Measurements from ENCODE around the gene HES7.

Gene HES7

GRCh38 chr17:8155231-8155995 lies 31.5 kb upstream of the HES7 start:
- no peak for DNase-seq (ENCODE audit: low spot score)

GRCh38 chr17:8154608-8155155 lies 30.8 kb upstream of the HES7 start:
- no peak for DNase-seq (ENCODE audit: low spot score)

- DNase-seq (ENCODE audit: low spot score), result peak; percentile 99
These were observed 30.2 kb upstream of the HES7 start for GRCh38 chr17:8153957-8154607.

GRCh38 chr17:8153525-8153956 lies 29.6 kb upstream of the HES7 start:
- DNase-seq (ENCODE audit: low spot score), result peak; percentile 54

GRCh38 chr17:8153031-8153451 lies 29.1 kb upstream of the HES7 start:
- DNase-seq (ENCODE audit: low spot score), result peak; percentile 51

- DNase-seq (ENCODE audit: low spot score), result peak; percentile 98
These were observed 28.3 kb upstream of the HES7 start, which contains the start of gene PER1 for GRCh38 chr17:8152112-8152775. Gene PER1, minus strand, starts transcription at chr17:8152404. Its CDS starts 1,698 bp downstream, at chr17:8150706.

- DNase-seq (ENCODE audit: low spot score), result no peak
These were observed 27.8 kb upstream of the HES7 start for GRCh38 chr17:8151641-8152111.

- DNase-seq (ENCODE audit: low spot score), result peak; percentile 91
These were observed 27.3 kb upstream of the HES7 start for GRCh38 chr17:8151120-8151640.

- DNase-seq (ENCODE audit: low spot score), result peak; percentile 49
These were observed 26.6 kb upstream of the HES7 start for GRCh38 chr17:8150194-8151119.

- DNase-seq (ENCODE audit: low spot score), result peak; percentile 44
These were observed 25.7 kb upstream of the HES7 start for GRCh38 chr17:8149419-8150193.

GRCh38 chr17:8148560-8148959 lies 24.7 kb upstream of the HES7 start:
- DNase-seq (ENCODE audit: low spot score), result no peak

GRCh38 chr17:8147805-8148404 lies 24.0 kb upstream of the HES7 start:
- DNase-seq (ENCODE audit: low spot score), result peak; percentile 43

- DNase-seq (ENCODE audit: low spot score), result peak; percentile 43
These were observed 23.4 kb upstream of the HES7 start for GRCh38 chr17:8147141-8147804.

- DNase-seq (ENCODE audit: low spot score), result no peak
These were observed 22.7 kb upstream of the HES7 start for GRCh38 chr17:8146381-8147140.

GRCh38 chr17:8145811-8146210 lies 21.9 kb upstream of the HES7 start:
- DNase-seq (ENCODE audit: low spot score), result no peak

- no peak for DNase-seq (ENCODE audit: low spot score)
These were observed 20.7 kb upstream of the HES7 start for GRCh38 chr17:8144401-8145231.

GRCh38 chr17:8143581-8144400 lies 19.9 kb upstream of the HES7 start:
- no peak for DNase-seq (ENCODE audit: low spot score)

Measured in ecto neural progenitor cell (in vitro differentiated cells).